B cell (primary cell): ENCODE data around the gene MBD1. TPM values are rescaled to one million over a fixed set of nuclear protein-coding genes. Genes with fewer than 3 reads are reported as not detected.

Experiments
- ATAC-seq: fragments of 200-7000 bp; cut with Tn5 transposase; one replicate; pipeline ENCODE4 v1.10.0; 2021; ENCODE audit warnings: low read depth, mild to moderate bottlenecking, moderate number of reproducible peaks, moderate library complexity
- CTCF ChIA-PET: fragments of 350-600 bp; sonication (Branson Sonifier 250); formaldehyde crosslinking; loops from one replicate; lab custom pipeline; 2021; ENCODE audit warnings: antibody characterized with exemption, inconsistent platforms; lab: Charles Lee
- POLR2A ChIA-PET: fragments of 350-600 bp; sonication (Branson Sonifier 250); formaldehyde crosslinking; loops from one replicate; lab custom pipeline; 2021; ENCODE audit warnings: antibody characterized with exemption; lab: Charles Lee
- DNase-seq: peaks from one replicate; pipeline ENCODE4 v3.0.0; 2013
- H2AFZ ChIP-seq: 2 replicates; pipeline ENCODE4 v1.6.1; 2012; ENCODE audit warnings: mild to moderate bottlenecking, low read depth, low read length; ENCODE audit not compliant: insufficient read depth, poor library complexity, severe bottlenecking
- H3K27ac ChIP-seq, 2 donors: 1 replicate in 1 of 2; 2 replicates in 1 of 2; pipeline ENCODE4 v1.5.1; 2012 to 2013; ENCODE audit warnings: low read length in 2 of 2, mild to moderate bottlenecking in 2 of 2, moderate library complexity in 1 of 2
- H3K27me3 ChIP-seq, 4 experiments: fragments of 200-600 bp in 1 of 4; sonication (generic) in 1 of 4; replicated peaks in 1 of 4; 1 replicate in 2 of 4; 2 replicates in 2 of 4; pipeline versions ENCODE4 v1.6.1 to v1.7.0; 2013 to 2016; ENCODE audit warnings: low read length in 3 of 4, mild to moderate bottlenecking in 2 of 4, mixed read lengths in 1 of 4, moderate library complexity in 1 of 4; ENCODE audit not compliant: insufficient read depth in 4 of 4, control insufficient read depth in 3 of 4; ENCODE audit errors: control extremely low read depth in 1 of 4
- H3K36me3 ChIP-seq, 2 experiments: replicated peaks in 1 of 2; 1 replicate in 1 of 2; 2 replicates in 1 of 2; pipeline versions ENCODE4 v1.6.1 to v1.7.1; 2013; ENCODE audit warnings: low read length in 1 of 2; ENCODE audit not compliant: insufficient read depth in 2 of 2, control insufficient read depth in 1 of 2; ENCODE audit errors: control extremely low read depth in 1 of 2, extremely low read depth in 1 of 2
- H3K4me1 ChIP-seq, 2 donors: fragments of 200-600 bp in 1 of 2; sonication (generic) in 1 of 2; 1 replicate in 1 of 2; 2 replicates in 1 of 2; pipeline versions ENCODE4 v1.5.1 to v1.6.1; 2013 to 2017; ENCODE audit warnings: low read length in 2 of 2; ENCODE audit not compliant: control insufficient read depth in 2 of 2, insufficient read depth in 2 of 2
- H3K4me2 ChIP-seq: replicated peaks from 2 replicates; pipeline ENCODE3; 2012; ENCODE audit warnings: mild to moderate bottlenecking, low read depth, low read length; ENCODE audit not compliant: poor library complexity, severe bottlenecking
- H3K4me3 ChIP-seq, 5 experiments: fragments of 200-600 bp in 1 of 5; sonication (generic) in 1 of 5; 1 replicate in 3 of 5; 2 replicates in 2 of 5; pipeline versions ENCODE4 v1.5.1 to v1.7.0; 2011 to 2016; ENCODE audit warnings: low read length in 4 of 5, mild to moderate bottlenecking in 4 of 5, low read depth in 2 of 5, control low read depth in 1 of 5, moderate library complexity in 1 of 5; ENCODE audit not compliant: insufficient read depth in 1 of 5; ENCODE audit errors: control extremely low read depth in 1 of 5, extremely low read depth in 1 of 5
- H3K79me2 ChIP-seq: fragments of 200-600 bp; sonication (generic); one replicate; pipeline ENCODE4 v1.6.0; 2016; ENCODE audit warnings: low read length; ENCODE audit not compliant: control insufficient read depth, insufficient read depth
- H3K9ac ChIP-seq: fragments of 200-600 bp; sonication (generic); 2 replicates; pipeline ENCODE4 v1.6.1; 2017; ENCODE audit warnings: mild to moderate bottlenecking, low read length, moderate library complexity
- H3K9me3 ChIP-seq, 3 donors: one replicate each; pipeline versions ENCODE4 v1.6.1 to v1.7.1; 2013; ENCODE audit warnings: low read length in 2 of 3; ENCODE audit not compliant: control insufficient read depth in 2 of 3, insufficient read depth in 1 of 3; ENCODE audit errors: control extremely low read depth in 1 of 3
- H4K20me1 ChIP-seq: 2 replicates; pipeline ENCODE4 v1.6.0; 2012; ENCODE audit warnings: mild to moderate bottlenecking, low read length; ENCODE audit not compliant: insufficient read depth, control insufficient read depth, poor library complexity, severe bottlenecking
- H3K27ac Mint-ChIP-seq: one replicate; pipeline ENCODE4 v1.8.0; 2021; ENCODE audit warnings: mixed read lengths
- H3K27me3 Mint-ChIP-seq: one replicate; pipeline ENCODE4 v1.8.0; 2021; ENCODE audit warnings: mixed read lengths
- H3K4me1 Mint-ChIP-seq: one replicate; pipeline ENCODE4 v1.8.0; 2021; ENCODE audit warnings: mixed read lengths
- H3K4me3 Mint-ChIP-seq: one replicate; pipeline ENCODE4 v1.8.0; 2021; ENCODE audit warnings: mixed read lengths
- H3K9me3 Mint-ChIP-seq: one replicate; pipeline ENCODE4 v1.8.0; 2022; ENCODE audit warnings: mixed read lengths; ENCODE audit not compliant: insufficient read depth
- CTCF ChIP-seq: fragments of 200-600 bp; IDR thresholded peaks from one replicate; pipeline ENCODE4 v1.8.0; 2022; ENCODE audit warnings: antibody characterized with exemption, mild to moderate bottlenecking
- EZH2 ChIP-seq: IDR thresholded peaks from 2 replicates; pipeline ENCODE4 v1.6.1; 2012; ENCODE audit warnings: borderline replicate concordance, low read depth, mild to moderate bottlenecking, moderate library complexity, low read length; ENCODE audit not compliant: insufficient read depth, poor library complexity, severe bottlenecking
- WGBS: methylation state at CpG from one replicate; pipeline ENCODE4 v1.1.5; 2013; ENCODE audit warnings: missing lambda C conversion rate; ENCODE audit not compliant: insufficient coverage; 5-methylcytosine and 5-hydroxymethylcytosine counted together
- intact Hi-C: fragments of 100-400 bp; cut with micrococcal nuclease; formaldehyde crosslinking; loops from one replicate; pipeline ENCODE4 v1.10.0; 2022
- polyA plus RNA-seq: library from polyadenylated mRNA; depleted of rRNA; stranded (reverse); fragments of >200 nt; gene quantifications from 2 replicates; pipeline ENCODE4 v1.2.3, GENCODE V29; 2012
- total RNA-seq, 2 donors: library from RNA; stranded (reverse); fragments of 120-200 nt in 1 of 2; gene quantifications; 1 replicate in 1 of 2; 2 replicates in 1 of 2; pipeline versions ENCODE4 v1.2.3 to v1.2.4, GENCODE V29; 2013 to 2022

The MBD1 gene
- total and polyA plus RNA-seq, 2 donors (not counting 1 experiment from before 2014, with no cell fraction given), result 120 to 135 TPM

GRCh38 chr18:50250935-50251334 lies 30.4 kb downstream of the MBD1 start:
- DNase-seq, result no peak
- 100% methylated on average over 1 of the region's 3 CpGs for WGBS
- intact Hi-C loops, result no loop called here
- H3K36me3 ChIP-seq, result no peaks in the 10 kb centered on the region
- H3K4me3 ChIP-seq, result no peak overlapping the region
- no peaks in the 10 kb centered on the region for H4K20me1 ChIP-seq
- POLR2A ChIA-PET, result no interaction called here
- no peaks in the 10 kb centered on the region for H3K9me3 ChIP-seq
- no peak overlapping the region for H3K4me2 ChIP-seq
- H3K4me1 ChIP-seq, result no peaks in the 10 kb centered on the region
- no peak overlapping the region for H3K9ac ChIP-seq
- no peaks in the 10 kb centered on the region for H3K4me1 Mint-ChIP-seq
- no peaks in the 10 kb centered on the region for H3K79me2 ChIP-seq
- no peak overlapping the region for H3K27ac Mint-ChIP-seq
- no peak overlapping the region for H3K4me3 Mint-ChIP-seq
- H3K27ac ChIP-seq, result no peak overlapping the region
- peaks cover 4% of the 10 kb centered on the region for H3K27me3 Mint-ChIP-seq
- CTCF ChIA-PET, result no interaction called here
- H3K27me3 ChIP-seq, result peaks cover 0 to 3% (median 0%) of the 10 kb centered on the region in 4 experiments
- TF ChIP-seq CTCF (no peak), EZH2 (no peak)
- H2AFZ ChIP-seq, result no peak overlapping the region
- no peak for ATAC-seq
- H3K9me3 Mint-ChIP-seq, result no peaks in the 10 kb centered on the region

GRCh38 chr18:50249576-50249975 lies 31.7 kb downstream of the MBD1 start:
- ChIA-PET CTCF (no interaction called here), POLR2A (no interaction called here)
- no peaks in the 10 kb centered on the region for H3K36me3 ChIP-seq
- H3K4me3 Mint-ChIP-seq, result no peak overlapping the region
- no peak overlapping the region for H2AFZ ChIP-seq
- no peak for TF ChIP-seq CTCF
- no peak for TF ChIP-seq EZH2
- peaks cover 0 to 3% (median 0%) of the 10 kb centered on the region in 4 experiments for H3K27me3 ChIP-seq
- no peaks in the 10 kb centered on the region for H3K9me3 ChIP-seq
- H3K9me3 Mint-ChIP-seq, result no peaks in the 10 kb centered on the region
- no peaks in the 10 kb centered on the region for H4K20me1 ChIP-seq
- H3K4me1 Mint-ChIP-seq, result no peaks in the 10 kb centered on the region
- intact Hi-C loops, result no loop called here
- H3K9ac ChIP-seq, result no peak overlapping the region
- H3K4me2 ChIP-seq, result no peak overlapping the region
- ATAC-seq (no peak), DNase-seq (no peak)
- H3K4me3 ChIP-seq, result no peak overlapping the region
- H3K27ac Mint-ChIP-seq, result no peak overlapping the region
- no peaks in the 10 kb centered on the region for H3K4me1 ChIP-seq
- peaks cover 4% of the 10 kb centered on the region for H3K27me3 Mint-ChIP-seq
- H3K79me2 ChIP-seq, result no peaks in the 10 kb centered on the region
- H3K27ac ChIP-seq, result no peak overlapping the region
